PC-3 (cell line): ENCODE data around the gene SENP8. TPM values are rescaled to one million over a fixed set of nuclear protein-coding genes. Genes with fewer than 3 reads are reported as not detected.

Experiments used
- ATAC-seq: fragments of 200-7000 bp; cut with Tn5 transposase; 2 replicates; pipeline ENCODE4 v1.9.1; 2020; ENCODE audit warnings: mild to moderate bottlenecking, moderate library complexity
- BruUV-seq: library from RNA; stranded (reverse); fragments of 400-500 nt; replicated peaks from 2 replicates; lab custom pipeline; 2021; lab: Mats Ljungman, UMichigan
- CTCF ChIA-PET: fragments of 300-600 bp; sonication (Branson Sonifier 250); formaldehyde crosslinking; loops from one replicate; lab custom pipeline; 2022; ENCODE audit warnings: antibody characterized with exemption; lab: Charles Lee
- POLR2A ChIA-PET: fragments of 300-600 bp; sonication (Branson Sonifier 250); formaldehyde crosslinking; loops from one replicate; lab custom pipeline; 2022; ENCODE audit warnings: antibody characterized with exemption; ENCODE audit not compliant: unreplicated experiment; lab: Charles Lee
- DNase-seq: peaks from one replicate; pipeline ENCODE4 v3.0.0-alpha.2; 2015
- H2AFZ ChIP-seq: fragments of 300-600 bp; sonication (generic); 2 replicates; pipeline ENCODE4 v1.6.0; 2016; ENCODE audit warnings: antibody characterized with exemption, low read length
- H3F3A ChIP-seq: fragments of 300-600 bp; sonication (generic); one replicate; pipeline ENCODE4 v1.6.0; 2017; ENCODE audit warnings: antibody characterized with exemption, low read length, control low read depth, mild to moderate bottlenecking; ENCODE audit not compliant: unreplicated experiment
- H3K27ac ChIP-seq: fragments of 300-600 bp; sonication (generic); 2 replicates; pipeline ENCODE4 v1.5.1; 2016; ENCODE audit warnings: mild to moderate bottlenecking, low read length
- H3K27me3 ChIP-seq: fragments of 300-600 bp; sonication (generic); 2 replicates; pipeline ENCODE4 v1.6.1; 2016; ENCODE audit warnings: low read length, mixed read lengths
- H3K36me3 ChIP-seq: fragments of 300-600 bp; sonication (generic); 2 replicates; pipeline ENCODE4 v1.6.1; 2016; ENCODE audit warnings: low read depth, mixed run types, low read length, mixed read lengths
- H3K4me1 ChIP-seq: fragments of 300-600 bp; sonication (generic); 2 replicates; pipeline ENCODE4 v1.5.1; 2016; ENCODE audit warnings: low read length; ENCODE audit not compliant: insufficient read depth
- H3K4me2 ChIP-seq: fragments of 300-600 bp; sonication (generic); 2 replicates; pipeline ENCODE4 v1.6.0; 2016; ENCODE audit warnings: low read length
- H3K4me3 ChIP-seq: fragments of 300-600 bp; sonication (generic); 2 replicates; pipeline ENCODE4 v1.5.1; 2016; ENCODE audit warnings: mild to moderate bottlenecking, low read length, mixed read lengths
- H3K79me2 ChIP-seq: fragments of 300-600 bp; sonication (generic); 2 replicates; pipeline ENCODE4 v1.6.1; 2017; ENCODE audit warnings: low read length, mixed read lengths
- H3K9ac ChIP-seq: fragments of 300-600 bp; sonication (generic); 2 replicates; pipeline ENCODE4 v1.6.0; 2016; ENCODE audit warnings: mild to moderate bottlenecking, low read length
- H3K9me2 ChIP-seq: fragments of 300-600 bp; sonication (generic); replicated peaks from 2 replicates; pipeline ENCODE4 v1.6.1; 2016; ENCODE audit warnings: mixed run types, low read length, mixed read lengths
- H3K9me3 ChIP-seq: fragments of 300-600 bp; sonication (generic); 2 replicates; pipeline ENCODE4 v1.6.1; 2016; ENCODE audit warnings: low read length, mixed read lengths
- H4K20me1 ChIP-seq: fragments of 300-600 bp; sonication (generic); 2 replicates; pipeline ENCODE4 v1.6.1; 2016; ENCODE audit warnings: low read length, mixed read lengths
- EZH2 ChIP-seq: fragments of 300-600 bp; sonication (generic); IDR thresholded peaks from one replicate; pipeline ENCODE4 v1.6.1; 2017; ENCODE audit warnings: antibody characterized with exemption, mild to moderate bottlenecking, low read length; ENCODE audit not compliant: unreplicated experiment
- EZH2phosphoT487 ChIP-seq: fragments of 300-600 bp; sonication (generic); IDR thresholded peaks from 2 replicates; pipeline ENCODE4 v1.6.1; 2018; ENCODE audit warnings: mild to moderate bottlenecking, antibody characterized with exemption, low read length, borderline replicate concordance
- intact Hi-C: fragments of 100-400 bp; cut with micrococcal nuclease; formaldehyde crosslinking; loops from 2 replicates; pipeline ENCODE4 v1.9.0; 2023
- total RNA-seq: library from RNA; depleted of rRNA; stranded (reverse); fragments of >200 nt; gene quantifications from 2 replicates; pipeline ENCODE4 v1.2.3, GENCODE V29; 2014
- TF ChIP-seq, protein P1 (sequence below): fragments of 300-600 bp; sonication (generic); conservative IDR thresholded peaks from 2 replicates; pipeline ENCODE4 v1.5.1; 2017; ENCODE audit warnings: antibody characterized with exemption, low read depth, mild to moderate bottlenecking, low read length

Gene SENP8
- total RNA-seq, 1 experiment from 2014 or later, result 4.2 TPM

DNA sequence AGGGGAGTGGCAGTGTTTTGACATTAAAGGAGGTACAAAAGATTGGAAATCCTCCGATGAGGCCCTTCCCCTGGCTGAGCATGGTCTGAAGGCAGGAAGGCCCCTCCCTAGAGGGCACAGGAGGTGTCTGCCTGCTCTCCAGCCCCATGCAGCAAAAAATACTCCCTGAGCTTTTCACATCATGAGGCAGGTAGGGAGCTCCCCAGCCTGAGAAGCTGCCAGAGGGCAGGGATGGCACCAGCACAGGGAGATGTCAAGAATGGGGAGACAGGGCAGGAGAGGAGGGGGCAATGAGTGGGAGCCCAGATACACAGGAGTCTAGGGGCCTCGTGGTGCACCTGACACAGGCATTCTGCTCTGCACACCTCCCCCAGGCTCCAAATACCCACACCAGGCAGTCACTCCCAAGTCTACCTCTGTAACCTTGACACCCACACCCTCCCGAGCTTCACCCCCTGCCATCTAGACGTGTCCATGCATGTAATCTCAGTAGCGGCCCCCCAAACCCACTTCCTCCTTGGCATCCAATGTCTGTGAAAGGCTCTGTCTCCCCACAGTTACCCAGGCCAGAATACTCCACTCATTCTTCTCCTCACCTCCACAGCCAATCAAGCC, 56.5 kb downstream of the SENP8 start:
- no peaks in the 10 kb centered on the region for H3K79me2 ChIP-seq
- H3K9ac ChIP-seq, result no peak overlapping the region
- no peak overlapping the region for H2AFZ ChIP-seq
- H3K9me2 ChIP-seq, result no peaks in the 10 kb centered on the region
- no peak for DNase-seq
- H3K4me1 ChIP-seq, result no peaks in the 10 kb centered on the region
- no TSS peak for BruUV-seq
- ChIA-PET POLR2A (no interaction called here), CTCF (no interaction called here)
- ATAC-seq, result no peak
- no peak overlapping the region for H3K27ac ChIP-seq
- H3K4me2 ChIP-seq, result no peak overlapping the region
- intact Hi-C loops, result no loop called here
- H3K36me3 ChIP-seq, result no peaks in the 10 kb centered on the region
- no peaks in the 10 kb centered on the region for H3K9me3 ChIP-seq
- TF ChIP-seq, protein P1, sequence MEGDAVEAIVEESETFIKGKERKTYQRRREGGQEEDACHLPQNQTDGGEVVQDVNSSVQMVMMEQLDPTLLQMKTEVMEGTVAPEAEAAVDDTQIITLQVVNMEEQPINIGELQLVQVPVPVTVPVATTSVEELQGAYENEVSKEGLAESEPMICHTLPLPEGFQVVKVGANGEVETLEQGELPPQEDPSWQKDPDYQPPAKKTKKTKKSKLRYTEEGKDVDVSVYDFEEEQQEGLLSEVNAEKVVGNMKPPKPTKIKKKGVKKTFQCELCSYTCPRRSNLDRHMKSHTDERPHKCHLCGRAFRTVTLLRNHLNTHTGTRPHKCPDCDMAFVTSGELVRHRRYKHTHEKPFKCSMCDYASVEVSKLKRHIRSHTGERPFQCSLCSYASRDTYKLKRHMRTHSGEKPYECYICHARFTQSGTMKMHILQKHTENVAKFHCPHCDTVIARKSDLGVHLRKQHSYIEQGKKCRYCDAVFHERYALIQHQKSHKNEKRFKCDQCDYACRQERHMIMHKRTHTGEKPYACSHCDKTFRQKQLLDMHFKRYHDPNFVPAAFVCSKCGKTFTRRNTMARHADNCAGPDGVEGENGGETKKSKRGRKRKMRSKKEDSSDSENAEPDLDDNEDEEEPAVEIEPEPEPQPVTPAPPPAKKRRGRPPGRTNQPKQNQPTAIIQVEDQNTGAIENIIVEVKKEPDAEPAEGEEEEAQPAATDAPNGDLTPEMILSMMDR, result no peak
- TF ChIP-seq EZH2phosphoT487 (no peak), EZH2 (no peak)
- no peaks in the 10 kb centered on the region for H3F3A ChIP-seq
- no peaks in the 10 kb centered on the region for H4K20me1 ChIP-seq
- H3K4me3 ChIP-seq, result no peak overlapping the region
- H3K27me3 ChIP-seq, result no peaks in the 10 kb centered on the region

DNA sequence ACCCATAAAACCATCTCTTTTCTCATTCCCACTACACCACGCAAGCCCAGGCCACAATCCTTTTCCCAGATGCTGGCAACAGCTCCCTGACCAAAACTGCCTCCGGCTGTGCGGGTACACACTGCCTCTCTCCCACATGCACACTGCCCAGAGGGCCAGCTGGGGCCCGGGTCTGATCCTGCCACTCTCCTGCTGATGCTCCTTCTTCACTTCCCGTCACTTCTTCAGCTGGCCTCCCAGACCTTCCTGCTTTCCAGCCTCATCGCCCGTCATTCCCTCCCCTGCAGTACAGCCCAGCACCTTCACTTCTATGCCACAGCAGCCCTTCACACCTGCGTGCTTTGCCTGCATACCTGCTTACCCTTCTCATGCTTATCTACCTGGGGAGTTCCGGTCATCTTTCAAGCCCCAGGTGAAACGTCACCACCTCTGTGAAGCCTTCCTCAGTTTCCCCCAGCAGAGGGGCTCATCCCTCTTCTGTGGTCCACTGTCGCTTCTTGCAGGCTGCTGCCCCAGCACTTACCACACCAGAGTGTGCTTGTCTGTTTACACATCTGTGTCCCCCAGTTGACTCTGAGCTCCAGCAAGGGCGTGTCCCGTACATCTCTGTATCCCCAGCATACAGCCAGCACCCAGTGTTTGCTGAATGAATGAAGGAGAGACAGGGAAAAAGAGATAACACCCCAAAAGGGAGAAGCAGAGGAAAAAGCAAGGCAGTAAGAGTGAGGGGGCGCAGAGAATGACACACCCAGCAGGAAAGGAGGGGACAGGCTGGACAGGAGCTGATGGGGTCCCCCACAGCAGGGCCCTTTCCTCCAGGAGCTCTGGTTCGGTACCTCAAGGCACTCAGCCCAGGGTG, 57.2 kb downstream of the SENP8 start:
- Histone ChIP-seq H4K20me1 (no peaks in the 10 kb centered on the region), H3K27ac (no peak overlapping the region), H3K9me3 (no peaks in the 10 kb centered on the region), H2AFZ (no peak overlapping the region), H3F3A (no peaks in the 10 kb centered on the region), H3K4me3 (no peak overlapping the region), H3K36me3 (no peaks in the 10 kb centered on the region), H3K27me3 (no peaks in the 10 kb centered on the region), H3K4me1 (no peaks in the 10 kb centered on the region), H3K9ac (no peak overlapping the region), H3K79me2 (no peaks in the 10 kb centered on the region), H3K9me2 (no peaks in the 10 kb centered on the region), H3K4me2 (no peak overlapping the region)
- no peak for TF ChIP-seq EZH2phosphoT487
- TF ChIP-seq, protein P1, result no peak
- no peak for TF ChIP-seq EZH2
- intact Hi-C loops, result no loop called here
- BruUV-seq, result no TSS peak
- DNase-seq, result no peak
- CTCF ChIA-PET, result no interaction called here
- ATAC-seq, result no peak
- POLR2A ChIA-PET, result no interaction called here

DNA sequence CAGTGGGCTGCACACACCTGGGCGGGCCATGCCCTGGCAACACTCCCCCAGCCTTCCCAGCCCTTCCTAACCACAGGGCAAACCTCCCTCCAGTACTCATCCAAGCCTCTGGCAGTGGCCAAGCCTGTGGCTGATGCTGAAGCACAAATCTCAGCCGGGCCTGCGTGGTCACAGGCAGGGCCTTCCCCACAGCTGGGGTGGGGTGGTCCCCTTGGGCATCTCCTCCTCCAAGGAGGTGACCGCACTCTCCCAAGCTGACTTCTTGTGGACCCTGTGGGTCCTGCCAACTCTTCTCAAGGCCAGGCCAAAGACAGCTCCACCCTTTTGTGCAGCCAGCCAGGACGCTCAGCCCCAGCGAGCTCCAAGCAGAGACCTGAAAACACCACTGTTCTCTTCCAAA, 58.0 kb downstream of the SENP8 start:
- ATAC-seq, result no peak
- no peak overlapping the region for H3K4me3 ChIP-seq
- ChIA-PET POLR2A (no interaction called here), CTCF (no interaction called here)
- no peaks in the 10 kb centered on the region for H3K9me3 ChIP-seq
- H3K9me2 ChIP-seq, result no peaks in the 10 kb centered on the region
- intact Hi-C loops, result no loop called here
- no peak for DNase-seq
- H3K4me1 ChIP-seq, result no peaks in the 10 kb centered on the region
- no peaks in the 10 kb centered on the region for H3F3A ChIP-seq
- no peaks in the 10 kb centered on the region for H3K79me2 ChIP-seq
- H3K27ac ChIP-seq, result no peak overlapping the region
- TF ChIP-seq EZH2 (no peak), EZH2phosphoT487 (no peak)
- TF ChIP-seq, protein P1, result no peak
- no peak overlapping the region for H3K4me2 ChIP-seq
- no peaks in the 10 kb centered on the region for H3K27me3 ChIP-seq
- no peaks in the 10 kb centered on the region for H3K36me3 ChIP-seq
- H2AFZ ChIP-seq, result no peak overlapping the region
- H4K20me1 ChIP-seq, result no peaks in the 10 kb centered on the region
- BruUV-seq, result no TSS peak
- no peak overlapping the region for H3K9ac ChIP-seq
